Stimulated activated CD8-positive, alpha-beta memory T cell treated with anti-CD3 and anti-CD28 coated beads, Interleukin-4, amount 100 ng/mL, for 4 hours (primary cell): ENCODE results near the gene HINT1.

Source experiments
- DNase-seq, 2 donors: peaks; one replicate each; pipeline ENCODE4 v3.0.0-alpha.2; 2020; ENCODE audit warnings: low read depth in 2 of 2, low spot score in 1 of 2

Gene HINT1

GRCh38 chr5:131112424-131112823 is 52.6 kb downstream of the HINT1 start:
- no peak for DNase-seq

GRCh38 chr5:131110256-131110594 is 54.8 kb downstream of the HINT1 start:
- DNase-seq = no peak

DNA sequence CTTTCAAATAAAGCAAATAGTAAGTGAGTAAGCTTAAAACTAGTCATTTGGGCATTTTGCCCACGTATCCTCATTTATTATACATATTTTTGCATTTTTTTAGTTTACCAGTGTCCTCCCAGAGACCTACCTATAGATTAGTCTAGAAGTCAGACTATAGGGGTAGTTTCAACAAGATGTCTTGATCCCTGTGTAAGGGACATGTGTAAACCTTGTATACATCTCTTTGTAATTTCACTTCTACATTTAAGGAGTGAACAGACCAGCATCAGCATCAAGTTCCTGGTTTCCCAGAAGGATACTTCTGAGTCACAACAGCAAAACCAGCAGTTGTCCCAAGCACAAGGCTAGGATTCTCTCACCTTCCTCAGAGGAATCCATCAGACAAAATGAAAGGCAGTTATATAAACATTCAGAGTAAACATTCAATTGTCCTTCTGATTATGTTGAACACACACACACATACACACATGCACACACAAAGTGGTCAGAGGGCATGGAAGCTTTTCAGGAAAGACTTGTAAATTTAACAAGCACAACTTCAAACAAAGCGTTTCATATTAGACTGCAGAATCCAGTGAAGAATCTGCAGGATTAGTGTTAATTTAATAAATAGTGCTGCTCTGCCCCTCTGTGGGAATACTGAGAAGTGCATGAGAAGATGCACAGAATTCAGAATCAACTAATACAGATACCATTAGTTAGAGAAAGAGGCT is 55.4 kb downstream of the HINT1 start:
- no peak for DNase-seq
